Fibroblast of skin of left quadriceps (primary cell): ENCODE measurements around the gene GPATCH3.
A peak's percentile ranks its signal among the peaks of the same experiment; 100 is the strongest.
"Not testable (repeated sequence)": the region's sequence is repeated elsewhere in the genome, so short reads cannot be mapped to it uniquely, and the experiment has no call there.

Experiments used
- DNase-seq, 2 experiments: peaks; one replicate each; pipeline ENCODE4 v3.0.0-alpha.2; 2013; ENCODE audit warnings: low read depth in 2 of 2

The GPATCH3 gene

DNA sequence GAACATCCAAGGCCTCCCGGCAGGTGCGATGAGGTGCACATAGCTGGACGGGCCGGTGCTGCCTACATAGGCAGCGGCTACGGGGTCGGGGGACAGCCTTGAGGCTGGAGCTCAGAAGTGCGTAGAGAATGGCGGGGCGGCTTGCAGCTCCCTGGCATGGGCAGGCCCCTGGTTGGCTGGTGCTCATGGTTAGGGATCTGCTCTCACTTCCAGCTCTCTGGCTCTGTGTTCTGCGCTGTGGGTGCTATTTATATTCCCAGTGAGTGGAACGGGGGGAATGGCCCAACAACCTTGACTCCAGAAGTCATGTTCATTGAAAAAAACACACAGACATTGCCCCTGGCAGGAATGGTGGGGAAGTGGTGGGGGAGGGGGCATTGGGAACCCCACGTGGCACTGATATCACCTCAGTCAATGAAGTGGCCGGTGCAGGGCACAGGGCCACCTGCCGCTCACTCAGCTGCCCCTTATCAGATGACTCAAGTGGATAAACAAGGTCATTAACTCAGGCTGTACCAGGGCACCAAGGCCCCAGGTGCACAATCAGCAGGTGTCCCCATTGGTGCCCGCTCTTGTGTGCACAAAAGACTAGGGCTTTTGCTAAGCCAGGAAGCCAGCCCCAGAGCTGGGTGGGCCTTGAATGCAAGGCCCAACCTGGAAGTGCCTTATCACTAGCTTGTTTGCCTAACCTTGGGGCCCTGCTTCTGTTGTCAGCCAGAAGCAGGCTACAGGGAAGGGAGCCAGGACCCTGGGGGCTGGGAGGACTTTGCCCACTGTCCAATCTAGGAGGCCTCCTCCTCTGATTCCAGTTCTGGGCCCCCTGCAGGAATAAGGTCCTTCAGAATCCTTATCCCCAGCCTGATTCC lies 13.7 kb upstream of the GPATCH3 start, which contains the start of gene NR0B2:
NR0B2 (minus strand) TSS at position 222 of the 866 bp plus-strand sequence; CDS start at position 187, 35 bp downstream.
- no peak for DNase-seq

GRCh38 chr1:26913389-26913753 lies 13.1 kb upstream of the GPATCH3 start:
- no peak for DNase-seq

GRCh38 chr1:26912147-26912490 lies 11.9 kb upstream of the GPATCH3 start:
- DNase-seq = no peak

DNA sequence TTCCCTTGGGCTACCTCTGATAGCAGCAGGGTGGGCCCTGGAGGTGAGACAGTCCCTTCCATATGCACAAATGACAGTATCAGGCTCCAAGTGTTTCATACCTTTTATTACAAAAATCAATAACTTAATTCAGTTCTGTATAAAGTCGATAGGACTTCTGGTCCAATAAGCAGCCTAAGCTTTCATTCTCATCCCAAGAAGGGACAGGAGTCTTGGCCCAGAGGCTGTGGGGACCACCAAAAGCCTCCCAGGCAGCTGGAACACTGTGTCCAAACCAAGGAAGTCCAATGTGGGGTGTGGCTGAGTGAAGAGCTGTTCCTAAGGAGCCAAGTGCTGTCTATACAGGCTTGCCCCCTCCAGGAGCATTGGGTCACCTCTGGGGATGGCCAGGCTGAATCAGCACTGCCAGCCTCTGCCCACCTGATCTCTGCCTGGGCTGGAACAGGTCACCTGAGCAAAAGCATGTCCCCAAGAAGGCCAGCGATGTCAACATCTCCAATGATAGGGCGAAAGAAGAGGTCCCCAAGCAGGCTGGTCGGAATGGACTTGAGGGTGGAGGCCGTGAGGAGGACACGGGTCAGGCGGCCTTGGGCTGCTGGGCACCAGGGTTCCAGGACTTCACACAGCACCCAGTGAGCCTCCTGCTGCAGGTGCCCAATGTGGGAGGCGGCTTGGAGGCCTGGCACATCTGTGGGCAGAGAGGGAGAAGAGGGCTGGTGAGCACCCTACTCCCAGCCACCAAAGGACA lies 11.3 kb upstream of the GPATCH3 start:
- DNase-seq = no peak

DNA sequence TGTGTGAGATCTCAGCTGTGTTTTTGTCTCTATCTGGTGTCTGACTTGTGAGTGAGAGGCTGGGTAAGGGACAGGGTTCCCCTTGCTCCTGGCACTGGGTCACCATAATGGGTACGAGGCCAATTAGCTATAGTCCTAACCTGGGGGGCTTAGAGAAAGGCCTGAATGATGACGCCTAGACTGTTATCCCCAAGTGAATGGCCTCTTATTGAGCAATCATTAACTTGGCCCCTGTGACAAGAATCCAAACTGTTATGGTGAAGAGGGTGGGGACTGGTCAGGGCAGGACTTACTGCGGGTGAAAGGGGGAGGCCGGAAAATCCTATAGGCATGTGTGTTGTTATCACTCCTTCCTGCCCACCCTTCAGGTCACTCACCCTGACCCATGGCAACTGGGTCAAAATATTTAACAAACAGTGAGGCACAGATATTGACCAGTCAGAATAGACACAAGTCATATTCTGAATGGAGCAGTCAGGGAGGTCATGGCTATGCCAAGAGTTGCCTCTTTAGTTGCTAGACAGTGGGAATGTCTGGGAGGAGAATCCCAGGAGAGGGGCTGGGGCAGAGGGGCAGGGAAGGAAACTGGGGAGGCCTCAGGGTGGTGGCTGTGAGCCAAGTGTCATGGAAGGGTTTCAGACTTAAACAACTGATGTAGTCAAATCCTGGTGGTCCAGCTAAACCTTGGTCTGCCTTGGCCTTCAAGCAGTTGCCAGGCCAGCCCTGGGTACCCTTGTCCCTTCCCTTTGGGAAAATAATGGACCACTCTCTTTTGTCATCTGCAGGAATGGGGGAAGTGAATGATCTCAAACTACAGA lies 10.3 kb upstream of the GPATCH3 start:
- DNase-seq = no peak

GRCh38 chr1:26909951-26910342 lies 9.7 kb upstream of the GPATCH3 start:
- no peak for DNase-seq

- no peak for DNase-seq
These were observed 7.0 kb upstream of the GPATCH3 start for GRCh38 chr1:26907071-26907917.

DNA sequence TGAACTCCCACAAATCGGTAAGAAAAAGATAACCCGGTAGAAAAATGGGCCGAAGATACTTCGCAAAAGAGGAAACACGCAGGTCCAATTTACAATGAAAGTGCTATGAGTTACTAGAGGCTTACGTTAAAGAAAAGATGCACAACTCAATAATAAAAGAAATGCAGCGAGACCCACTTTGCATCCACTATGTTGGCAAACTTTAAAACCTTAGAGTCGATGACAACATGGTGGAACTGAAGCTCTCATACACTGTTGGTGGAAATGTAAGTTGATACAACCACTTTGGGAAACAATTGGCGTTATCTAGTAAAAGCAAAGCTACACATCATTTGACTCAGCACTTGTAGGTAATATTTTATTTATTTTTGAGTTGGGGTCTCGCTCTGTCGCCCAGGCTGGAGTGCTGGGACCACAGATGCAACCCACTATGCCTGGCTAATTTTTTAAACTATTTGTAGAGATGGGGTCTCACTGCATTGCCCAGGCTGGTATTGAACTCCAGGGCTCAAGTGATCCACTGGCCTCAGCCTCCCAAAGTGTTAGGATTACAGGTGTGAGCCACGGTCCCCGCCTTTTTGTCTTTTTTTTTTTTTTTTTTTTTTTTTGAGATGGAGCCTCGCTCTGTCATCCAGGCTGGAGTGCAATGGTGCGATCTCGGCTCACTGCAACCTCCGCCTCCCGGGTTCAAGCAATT lies 696 bp upstream of the GPATCH3 start:
- no peak for DNase-seq

- no peak for DNase-seq
These were observed 2.9 kb downstream of the GPATCH3 start for GRCh38 chr1:26897351-26897750.

DNA sequence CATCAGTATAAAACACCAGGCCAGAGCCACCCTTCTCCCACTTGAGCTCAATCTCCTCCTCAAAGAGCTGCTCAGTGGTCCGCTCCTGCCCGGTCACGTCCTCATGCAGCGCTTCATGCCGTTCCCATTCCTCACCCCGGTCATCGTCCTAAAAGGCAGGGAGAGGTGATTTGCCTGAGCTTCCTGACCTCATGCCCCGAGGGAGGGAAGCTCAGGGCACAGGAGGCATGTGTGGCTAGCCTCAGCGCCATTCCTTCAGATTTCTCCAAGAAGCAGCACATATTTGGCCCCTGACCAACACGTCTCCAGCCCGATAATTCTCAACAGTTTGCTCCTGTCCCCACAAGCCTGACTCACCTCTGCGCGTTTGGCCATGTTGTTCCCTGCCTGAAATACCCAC lies 6.0 kb downstream of the GPATCH3 start:
- no peak for DNase-seq

GRCh38 chr1:26890467-26890796 lies 9.8 kb downstream of the GPATCH3 start:
- DNase-seq = no peak

DNA sequence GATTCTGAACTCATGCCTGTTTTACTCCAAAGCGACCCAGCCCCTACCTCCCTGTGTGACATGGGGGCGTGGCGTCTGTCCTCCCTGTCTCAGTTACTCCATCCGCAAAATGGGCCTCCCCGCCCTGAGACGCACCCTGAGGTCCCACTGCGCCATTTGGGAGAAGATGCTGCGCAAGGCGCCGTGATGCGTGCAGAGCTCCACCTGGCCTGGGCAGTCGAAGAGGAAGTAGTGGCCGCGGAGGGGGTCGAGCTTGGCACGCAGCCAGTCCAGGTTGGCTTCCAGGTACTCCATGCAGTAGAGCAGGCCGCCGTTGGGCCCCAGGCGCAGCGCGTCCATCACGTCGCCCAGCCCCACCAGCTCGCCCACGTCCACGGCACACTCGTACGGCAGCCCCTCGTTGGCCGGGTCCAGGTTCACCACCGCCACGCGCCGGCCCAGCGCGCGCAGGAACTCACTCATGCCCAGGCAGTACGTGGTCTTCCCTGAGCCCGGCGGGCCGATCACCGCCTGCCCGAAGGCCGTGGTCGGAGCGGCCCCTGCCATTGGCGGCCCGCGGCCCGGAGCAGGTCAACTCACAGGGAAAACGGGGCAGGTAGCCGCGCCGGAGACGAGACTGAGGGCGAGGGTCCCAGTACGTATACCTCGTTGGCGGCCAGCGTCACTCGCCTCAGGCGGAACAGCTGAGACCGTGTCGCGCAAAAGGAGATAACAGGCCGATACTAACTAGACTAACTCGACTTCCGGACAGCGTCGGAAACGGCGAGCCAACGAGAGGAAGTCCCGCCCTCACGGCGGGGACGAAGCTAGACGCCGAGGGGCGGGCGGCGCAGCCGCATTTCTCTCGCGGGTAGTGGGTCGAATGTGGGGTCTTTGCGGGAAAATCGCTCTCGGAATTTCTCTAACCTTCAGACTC lies 10.5 kb downstream of the GPATCH3 start, which contains the start of gene GPN2:
GPN2 (minus strand) TSS at position 733 of the 916 bp plus-strand sequence; CDS start at position 546, 187 bp downstream.
- DNase-seq = peak; percentile 34 to 41

- DNase-seq = no peak
These were observed 12.0 kb downstream of the GPATCH3 start for GRCh38 chr1:26888231-26888630.

- no peak for DNase-seq
These were observed 13.1 kb downstream of the GPATCH3 start for GRCh38 chr1:26887125-26887524.

DNA sequence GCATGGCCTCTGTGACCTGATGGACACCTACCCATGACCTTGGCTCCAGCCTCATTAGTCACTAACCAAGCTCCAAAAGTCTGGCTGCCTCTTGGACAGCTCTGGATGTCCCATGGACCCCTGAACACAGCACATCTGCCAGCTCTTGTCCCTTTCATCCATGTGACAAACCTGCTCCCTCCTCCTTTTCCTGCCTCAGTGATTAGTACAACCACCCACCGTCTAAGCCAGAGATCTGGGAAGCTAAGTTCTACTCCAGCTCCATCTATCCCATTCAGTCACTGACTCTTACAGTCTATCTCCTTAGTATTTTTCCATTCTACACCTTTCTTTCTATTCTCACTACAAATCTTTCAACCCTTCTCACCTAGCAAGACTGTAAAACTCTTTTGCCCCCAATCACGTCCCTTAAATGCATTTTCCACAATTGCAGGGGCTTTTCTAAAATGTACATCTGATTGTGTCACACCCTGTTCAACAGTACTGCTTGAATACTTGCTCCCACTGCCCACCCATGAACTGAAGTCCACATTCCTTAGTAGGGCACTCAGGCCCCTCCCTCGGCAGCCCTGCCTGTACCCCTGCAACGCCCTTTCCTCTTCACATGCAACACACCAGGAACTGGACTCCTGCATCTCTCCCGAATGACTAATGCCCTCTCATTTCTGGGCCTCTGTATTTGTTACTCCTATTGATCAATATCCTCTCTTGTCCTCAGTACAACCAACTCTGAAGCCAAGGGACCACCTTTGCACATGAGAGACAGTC lies 17.4 kb downstream of the GPATCH3 start:
- no peak for DNase-seq

GRCh38 chr1:26881611-26882010 lies 18.7 kb downstream of the GPATCH3 start:
- DNase-seq = not testable (repeated sequence)

DNA sequence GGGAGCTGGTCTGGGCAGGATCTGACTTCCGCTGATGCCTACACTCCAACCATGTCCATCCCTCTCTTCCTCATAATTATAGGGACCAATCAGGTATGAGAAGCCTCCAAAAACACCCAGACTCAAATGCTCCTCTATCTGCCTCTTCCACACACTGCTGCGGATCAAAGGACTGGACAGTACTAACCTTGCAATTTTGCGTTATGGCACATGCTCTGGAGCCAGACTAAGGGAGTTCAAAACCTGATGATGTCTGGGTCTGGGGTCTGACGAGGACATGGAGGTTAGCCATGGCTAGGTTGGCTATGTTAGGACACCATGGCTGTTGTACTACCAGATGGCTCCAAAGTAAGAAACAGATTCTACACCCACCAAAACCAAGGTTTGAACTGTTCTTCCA lies 20.5 kb downstream of the GPATCH3 start:
- no peak for DNase-seq

GRCh38 chr1:26877326-26877725 lies 22.9 kb downstream of the GPATCH3 start:
- DNase-seq = no peak

- DNase-seq = no peak
These were observed 25.4 kb downstream of the GPATCH3 start for GRCh38 chr1:26874896-26875295.
